ENCODE data around the gene AHNAK2. TPM values are rescaled to one million over a fixed set of nuclear protein-coding genes. Genes with fewer than 3 reads are reported as not detected.
A peak's percentile ranks its signal among the peaks of the same experiment; 100 is the strongest.

Gene AHNAK2
- total and polyA plus RNA-seq, 9 of the 15 experiments (the other 6 are each of a cell fraction or from before 2014, with no cell fraction given) = 0.04 to 0.09 (median 0.04) TPM; not detected in 6

- peak overlapping the region; percentile 85 for H3K4me2 ChIP-seq (ENCODE audit: insufficient read depth, low read length)
- ChIA-PET CTCF (ENCODE audit: low intra/inter-chr PET ratio) (interaction anchor here (0.8 kb wide), 1 partner anchor 46 kb away, joined by 4 read pairs; no protein-coding TSS in a partner anchor), POLR2A (interaction anchor here (0.6 to 1.4 kb wide), 4 partner anchors 16 to 1469 kb away, joined by 3 to 9 read pairs (median 4); no protein-coding TSS in a partner anchor)
- peaks cover 53% of the 10 kb centered on the region for H3K79me2 ChIP-seq (ENCODE audit: control insufficient read depth, insufficient read depth, low read length)
- peak overlapping the region; percentile 72 for H3K4me3 ChIP-seq
- H3K27me3 ChIP-seq (ENCODE audit: control insufficient read depth in 2 of 2, insufficient read depth in 2 of 2, low read length in 2 of 2) = no peaks in the 10 kb centered on the region
- peaks cover 18 to 31% of the 10 kb centered on the region in 2 experiments for H3K4me1 ChIP-seq (replicated peaks in 1 of 2; ENCODE audit: control insufficient read depth in 2 of 2, insufficient read depth in 2 of 2, low read length in 2 of 2)
- H3K9me1 ChIP-seq (ENCODE audit: control insufficient read depth, insufficient read depth, low read length) = peaks cover 4% of the 10 kb centered on the region
- DNase-seq (ENCODE audit: extremely low read depth in 1 of 4, low spot score in 3 of 4) (peak; percentile 25 to 73 (median 43)), FAIRE-seq (peak; percentile 74), ATAC-seq (peak; percentile 9)
- H3K36me3 ChIP-seq (ENCODE audit: control insufficient read depth, insufficient read depth, low read length) = peaks cover 17% of the 10 kb centered on the region; the same call in 2 of the 3 replicates
- H3K9ac ChIP-seq (ENCODE audit: insufficient read depth in 1 of 2, low read depth in 2 of 2, low read length in 2 of 2) = peak overlapping the region; percentile 83 to 97
- BruUV-seq (replicated peaks) = TSS peak; percentile 87
- WGBS (ENCODE audit: insufficient coverage, low coverage, missing lambda C conversion rate) = 2% methylated on average over 18 of the region's 20 CpGs
- peaks cover 12% of the 10 kb centered on the region for H4K20me1 ChIP-seq (replicated peaks; ENCODE audit: control insufficient read depth, insufficient read depth, low read length)
- intact Hi-C loops (cut with micrococcal nuclease) = no loop called here
- in situ Hi-C loops (cut with MboI) = no loop called here
- no peaks in the 10 kb centered on the region for H3K9me3 ChIP-seq (replicated peaks; ENCODE audit: control insufficient read depth, insufficient read depth, low read depth, low read length)
- H2AFZ ChIP-seq (ENCODE audit: low read depth, low read length) = peak overlapping the region; percentile 56
- peak overlapping the region; percentile 80 for H3K27ac ChIP-seq (ENCODE audit: extremely low read depth, low read depth, low read length)
- TF ChIP-seq RBBP5 (IDR thresholded peaks at IDR 0.05; ENCODE audit: borderline replicate concordance, insufficient read depth, low read length, poor library complexity, severe bottlenecking) (no peak), GABPB2 (CRISPR knock-in tag; conservative IDR thresholded peaks at IDR 0.05) (no peak), ZNF324 (CRISPR knock-in tag; IDR thresholded peaks at IDR 0.05) (no peak), ADNP (tag; IDR thresholded peaks at IDR 0.05) (no peak), SP1 (CRISPR knock-in tag; IDR thresholded peaks at IDR 0.05) (peak; percentile 6; the same call in 1 of the 2 replicates), DLX4 (CRISPR knock-in tag; IDR thresholded peaks at IDR 0.05) (no peak), ATF1 (CRISPR knock-in tag; IDR thresholded peaks at IDR 0.05) (no peak), ATF1 (tag; IDR thresholded peaks at IDR 0.05) (peak; percentile 8; the same call in 1 of the 2 replicates), CXXC5 (CRISPR knock-in tag; IDR thresholded peaks at IDR 0.05) (no peak), HDAC2 (IDR thresholded peaks at IDR 0.05) (peak; percentile 80), MTA1 (IDR thresholded peaks at IDR 0.05; ENCODE audit: borderline replicate concordance) (0 out of 2 replicates have a peak, but pooled peaks have one; percentile 15), CTCF (IDR thresholded peaks at IDR 0.05 in 2 of 3, conservative IDR thresholded peaks at IDR 0.05 in 1 of 3; ENCODE audit: insufficient read depth in 2 of 3, low read depth in 1 of 3, low read length in 3 of 3) (peak; percentile 20 to 47 (median 33); a peak in 2 of 6 replicates), HDAC1 (IDR thresholded peaks at IDR 0.05) (peak in 1 of 2 experiments; percentile 77; a peak in 1 of 4 replicates), ZBTB8A (IDR thresholded peaks at IDR 0.05; ENCODE audit: partially characterized antibody) (no peak), SRSF1 (IDR thresholded peaks at IDR 0.05; ENCODE audit: low read depth, low read length) (no peak), ZNF143 (CRISPR knock-in tag; IDR thresholded peaks at IDR 0.05) (no peak), RAD21 (CRISPR knock-in tag; conservative IDR thresholded peaks at IDR 0.05 in 1 of 2, IDR thresholded peaks at IDR 0.05 in 1 of 2) (0 out of 4 replicates have a peak, but pooled peaks of 1 of the 2 experiments have one; percentile 7), RAD51 (IDR thresholded peaks at IDR 0.05; ENCODE audit: borderline replicate concordance, low read depth) (0 out of 2 replicates have a peak, but pooled peaks have one; percentile 28), ZNF740 (CRISPR knock-in tag; IDR thresholded peaks at IDR 0.05) (peak; percentile 91), ZNF740 (tag; IDR thresholded peaks at IDR 0.05) (peak in 1 of 2 experiments; percentile 75; a peak in 1 of 4 replicates)
Observed at GRCh38 chr14:105021656-105022275, 43.6 kb upstream of the AHNAK2 start.

Measured in K562 (cell line).